Uterus (tissue), 2 donors: ENCODE data around the gene METTL18.

Source experiments
- POLR2A ChIP-seq, 2 donors: fragments of 450-650 bp; IDR thresholded peaks; one replicate each; pipeline ENCODE4 v1.6.1; 2016; ENCODE audit warnings: antibody characterized with exemption in 2 of 2, mild to moderate bottlenecking in 1 of 2, moderate library complexity in 1 of 2
- TF ChIP-seq, protein P1 (sequence below), 4 experiments: fragments of 200-600 bp in 2 of 4; fragments of 450-650 bp in 2 of 4; sonication (generic) in 2 of 4; IDR thresholded peaks; one replicate each; pipeline ENCODE4 v1.5.1; 2016 to 2019; ENCODE audit warnings: antibody characterized with exemption in 4 of 4, mild to moderate bottlenecking in 2 of 4, moderate library complexity in 1 of 4

DNA sequence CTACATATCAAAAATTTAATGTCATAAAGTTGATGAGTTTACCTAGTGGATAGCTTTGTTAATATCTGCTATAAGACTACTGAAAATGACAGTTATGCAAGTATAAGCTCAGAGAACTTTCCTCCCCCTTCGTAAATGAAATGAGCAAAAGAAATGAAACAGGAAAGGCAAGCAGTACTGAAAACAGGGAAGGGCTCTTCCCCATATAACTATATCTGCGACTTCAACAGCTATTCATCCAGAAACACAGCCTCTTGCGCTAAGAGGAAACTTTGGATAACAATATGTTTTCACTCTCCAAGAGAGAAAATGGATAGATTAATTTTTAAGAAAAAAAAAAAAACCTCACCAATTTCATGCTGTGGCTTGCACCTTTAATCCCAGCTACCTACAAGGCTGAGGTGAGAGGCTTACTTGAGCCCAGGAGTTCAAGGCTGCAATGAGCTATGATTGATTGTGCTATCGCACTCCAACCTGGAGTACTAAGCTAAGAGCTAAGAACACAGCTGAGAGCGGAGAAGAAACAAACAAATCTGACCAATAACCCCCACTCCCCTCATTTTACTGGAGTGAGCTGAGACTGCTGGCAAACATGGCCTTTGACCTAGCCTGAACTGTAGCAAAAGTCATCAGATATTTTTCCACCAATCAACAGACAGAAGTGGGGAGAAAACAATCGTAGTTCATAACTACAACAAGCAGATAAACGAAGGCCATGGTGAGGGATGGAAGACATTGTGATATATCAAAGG is 29.0 kb downstream of the METTL18 start:
- TF ChIP-seq, protein P1, sequence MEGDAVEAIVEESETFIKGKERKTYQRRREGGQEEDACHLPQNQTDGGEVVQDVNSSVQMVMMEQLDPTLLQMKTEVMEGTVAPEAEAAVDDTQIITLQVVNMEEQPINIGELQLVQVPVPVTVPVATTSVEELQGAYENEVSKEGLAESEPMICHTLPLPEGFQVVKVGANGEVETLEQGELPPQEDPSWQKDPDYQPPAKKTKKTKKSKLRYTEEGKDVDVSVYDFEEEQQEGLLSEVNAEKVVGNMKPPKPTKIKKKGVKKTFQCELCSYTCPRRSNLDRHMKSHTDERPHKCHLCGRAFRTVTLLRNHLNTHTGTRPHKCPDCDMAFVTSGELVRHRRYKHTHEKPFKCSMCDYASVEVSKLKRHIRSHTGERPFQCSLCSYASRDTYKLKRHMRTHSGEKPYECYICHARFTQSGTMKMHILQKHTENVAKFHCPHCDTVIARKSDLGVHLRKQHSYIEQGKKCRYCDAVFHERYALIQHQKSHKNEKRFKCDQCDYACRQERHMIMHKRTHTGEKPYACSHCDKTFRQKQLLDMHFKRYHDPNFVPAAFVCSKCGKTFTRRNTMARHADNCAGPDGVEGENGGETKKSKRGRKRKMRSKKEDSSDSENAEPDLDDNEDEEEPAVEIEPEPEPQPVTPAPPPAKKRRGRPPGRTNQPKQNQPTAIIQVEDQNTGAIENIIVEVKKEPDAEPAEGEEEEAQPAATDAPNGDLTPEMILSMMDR (IDR thresholded peaks at IDR 0.05): no peak
- TF ChIP-seq POLR2A (IDR thresholded peaks at IDR 0.05): no peak
